ENCODE data around the gene MSRB1.

DNA sequence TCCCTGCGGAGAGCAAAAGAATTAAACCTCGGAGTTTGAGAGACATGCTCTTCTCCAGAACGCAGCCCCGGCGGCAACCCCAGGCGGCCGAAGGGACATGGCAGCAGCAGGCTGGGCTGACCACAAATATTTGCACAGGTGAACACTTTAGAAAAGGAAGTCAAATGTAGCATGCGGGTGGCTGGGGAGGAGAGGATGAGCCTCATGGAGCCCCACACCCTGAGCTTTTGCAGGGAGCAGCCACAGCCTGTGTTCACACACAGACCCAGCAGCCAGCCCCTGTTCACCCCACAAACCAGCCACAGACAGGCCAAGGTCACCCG, 42.6 kb downstream of the MSRB1 start:
- TF ChIP-seq, protein P1, sequence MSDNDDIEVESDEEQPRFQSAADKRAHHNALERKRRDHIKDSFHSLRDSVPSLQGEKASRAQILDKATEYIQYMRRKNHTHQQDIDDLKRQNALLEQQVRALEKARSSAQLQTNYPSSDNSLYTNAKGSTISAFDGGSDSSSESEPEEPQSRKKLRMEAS (IDR thresholded peaks at IDR 0.05), result no peak
- TF ChIP-seq, protein P2, sequence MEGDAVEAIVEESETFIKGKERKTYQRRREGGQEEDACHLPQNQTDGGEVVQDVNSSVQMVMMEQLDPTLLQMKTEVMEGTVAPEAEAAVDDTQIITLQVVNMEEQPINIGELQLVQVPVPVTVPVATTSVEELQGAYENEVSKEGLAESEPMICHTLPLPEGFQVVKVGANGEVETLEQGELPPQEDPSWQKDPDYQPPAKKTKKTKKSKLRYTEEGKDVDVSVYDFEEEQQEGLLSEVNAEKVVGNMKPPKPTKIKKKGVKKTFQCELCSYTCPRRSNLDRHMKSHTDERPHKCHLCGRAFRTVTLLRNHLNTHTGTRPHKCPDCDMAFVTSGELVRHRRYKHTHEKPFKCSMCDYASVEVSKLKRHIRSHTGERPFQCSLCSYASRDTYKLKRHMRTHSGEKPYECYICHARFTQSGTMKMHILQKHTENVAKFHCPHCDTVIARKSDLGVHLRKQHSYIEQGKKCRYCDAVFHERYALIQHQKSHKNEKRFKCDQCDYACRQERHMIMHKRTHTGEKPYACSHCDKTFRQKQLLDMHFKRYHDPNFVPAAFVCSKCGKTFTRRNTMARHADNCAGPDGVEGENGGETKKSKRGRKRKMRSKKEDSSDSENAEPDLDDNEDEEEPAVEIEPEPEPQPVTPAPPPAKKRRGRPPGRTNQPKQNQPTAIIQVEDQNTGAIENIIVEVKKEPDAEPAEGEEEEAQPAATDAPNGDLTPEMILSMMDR (IDR thresholded peaks at IDR 0.05; ENCODE audit: control extremely low read depth in 1 of 3, insufficient read depth in 1 of 3, low read depth in 1 of 3, low read length in 3 of 3), result no peak
- TF ChIP-seq EP300 (IDR thresholded peaks at IDR 0.05; ENCODE audit: borderline replicate concordance in 1 of 2, low read depth in 2 of 2, low read length in 2 of 2) (no peak), RFX5 (IDR thresholded peaks at IDR 0.05; ENCODE audit: borderline replicate concordance, low read depth, low read length) (no peak), TBP (IDR thresholded peaks at IDR 0.05; ENCODE audit: low read depth, low read length) (no peak), POLR2A (IDR thresholded peaks at IDR 0.05; ENCODE audit: control extremely low read depth in 1 of 2, low read depth in 2 of 2, low read length in 2 of 2) (no peak), RAD21 (IDR thresholded peaks at IDR 0.05 in 1 of 2, conservative IDR thresholded peaks at IDR 0.05 in 1 of 2; ENCODE audit: low read depth in 2 of 2, low read length in 2 of 2) (no peak), CEBPB (IDR thresholded peaks at IDR 0.05; ENCODE audit: low read depth, low read length) (no peak), ASH2L (IDR thresholded peaks at IDR 0.05; ENCODE audit: low read length) (no peak), KDM5A (IDR thresholded peaks at IDR 0.05; ENCODE audit: low read length) (no peak), POLR2AphosphoS5 (IDR thresholded peaks at IDR 0.05; ENCODE audit: low read depth, low read length) (no peak)
- TF ChIP-seq, protein P3, sequence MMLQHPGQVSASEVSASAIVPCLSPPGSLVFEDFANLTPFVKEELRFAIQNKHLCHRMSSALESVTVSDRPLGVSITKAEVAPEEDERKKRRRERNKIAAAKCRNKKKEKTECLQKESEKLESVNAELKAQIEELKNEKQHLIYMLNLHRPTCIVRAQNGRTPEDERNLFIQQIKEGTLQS (IDR thresholded peaks at IDR 0.05; ENCODE audit: insufficient read depth, low read depth, low read length), result no peak
- TF ChIP-seq, protein P4, sequence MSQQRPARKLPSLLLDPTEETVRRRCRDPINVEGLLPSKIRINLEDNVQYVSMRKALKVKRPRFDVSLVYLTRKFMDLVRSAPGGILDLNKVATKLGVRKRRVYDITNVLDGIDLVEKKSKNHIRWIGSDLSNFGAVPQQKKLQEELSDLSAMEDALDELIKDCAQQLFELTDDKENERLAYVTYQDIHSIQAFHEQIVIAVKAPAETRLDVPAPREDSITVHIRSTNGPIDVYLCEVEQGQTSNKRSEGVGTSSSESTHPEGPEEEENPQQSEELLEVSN (IDR thresholded peaks at IDR 0.05), result no peak

Measured in H1 (cell line).